SHP77 (cell line): Measurements from ENCODE around the gene ZNF549.
"Not testable (repeated sequence)": the region's sequence is repeated elsewhere in the genome, so short reads cannot be mapped to it uniquely, and the experiment has no call there.

Experiments used
- DNase-seq, 2 experiments: peaks; one replicate each; lab custom pipeline; 2025; lab: John Stamatoyannopoulos, UW

Gene ZNF549

GRCh38 chr19:57527136-57527881 is at the start of gene ZNF549:
Gene ZNF549, plus strand, starts transcription at chr19:57527356. Its CDS starts 218 bp downstream, at chr19:57527574.
- DNase-seq, result peak; percentile 75 to 84

GRCh38 chr19:57487477-57488298 is 39.5 kb upstream of the ZNF549 start, which contains the start of gene ZNF419:
Gene ZNF419, plus strand, starts transcription at chr19:57487750. Its CDS starts 201 bp downstream, at chr19:57487951.
- peak; percentile 87 to 88 for DNase-seq

- not testable (repeated sequence) for DNase-seq
These were observed 38.9 kb upstream of the ZNF549 start for GRCh38 chr19:57488299-57488644.

GRCh38 chr19:57499332-57499679 is 27.9 kb upstream of the ZNF549 start:
- DNase-seq, result not testable (repeated sequence)

- peak; percentile 84 to 94 for DNase-seq
These were observed 27.3 kb upstream of the ZNF549 start, which contains the start of gene ZNF773 for GRCh38 chr19:57499680-57500395. Gene ZNF773, plus strand, starts transcription at chr19:57499938. Its CDS starts 143 bp downstream, at chr19:57500081.

GRCh38 chr19:57500400-57500799 is 26.8 kb upstream of the ZNF549 start:
- DNase-seq, result not testable (repeated sequence)

- no peak for DNase-seq
These were observed 21.0 kb upstream of the ZNF549 start for GRCh38 chr19:57506163-57506562.

- no peak for DNase-seq
These were observed 15.7 kb upstream of the ZNF549 start for GRCh38 chr19:57511484-57511883.

GRCh38 chr19:57512845-57513244 is 14.3 kb upstream of the ZNF549 start:
- DNase-seq, result no peak

- DNase-seq, result no peak
These were observed 11.9 kb upstream of the ZNF549 start for GRCh38 chr19:57515255-57515654.

- DNase-seq, result not testable (repeated sequence)
These were observed 9.1 kb upstream of the ZNF549 start for GRCh38 chr19:57518021-57518420.

GRCh38 chr19:57537953-57538547 is 10.9 kb downstream of the ZNF549 start:
- DNase-seq, result no peak

GRCh38 chr19:57546513-57546912 is 19.4 kb downstream of the ZNF549 start:
- DNase-seq, result no peak

GRCh38 chr19:57552432-57552831 is 25.3 kb downstream of the ZNF549 start:
- DNase-seq, result no peak

- no peak for DNase-seq
These were observed 30.5 kb downstream of the ZNF549 start for GRCh38 chr19:57557659-57558058.

- no peak for DNase-seq
These were observed 31.4 kb downstream of the ZNF549 start for GRCh38 chr19:57558525-57558924.

- peak in 1 of 2 experiments; percentile 4 for DNase-seq
These were observed 31.9 kb downstream of the ZNF549 start for GRCh38 chr19:57559008-57559403.

- DNase-seq, result peak; percentile 70 to 82
These were observed 32.4 kb downstream of the ZNF549 start, which contains the start of gene ZNF550 for GRCh38 chr19:57559404-57560025. Gene ZNF550, minus strand, starts transcription at chr19:57559863. Its CDS starts 181 bp downstream, at chr19:57559682.

- no peak for DNase-seq
These were observed 32.9 kb downstream of the ZNF549 start for GRCh38 chr19:57560049-57560491.

- DNase-seq, result no peak
These were observed 36.4 kb downstream of the ZNF549 start for GRCh38 chr19:57563547-57563946.
